ENCODE measurements around the gene PRSS2.
"Not testable (repeated sequence)": the region's sequence is repeated elsewhere in the genome, so short reads cannot be mapped to it uniquely, and the experiment has no call there.

The PRSS2 gene

DNA sequence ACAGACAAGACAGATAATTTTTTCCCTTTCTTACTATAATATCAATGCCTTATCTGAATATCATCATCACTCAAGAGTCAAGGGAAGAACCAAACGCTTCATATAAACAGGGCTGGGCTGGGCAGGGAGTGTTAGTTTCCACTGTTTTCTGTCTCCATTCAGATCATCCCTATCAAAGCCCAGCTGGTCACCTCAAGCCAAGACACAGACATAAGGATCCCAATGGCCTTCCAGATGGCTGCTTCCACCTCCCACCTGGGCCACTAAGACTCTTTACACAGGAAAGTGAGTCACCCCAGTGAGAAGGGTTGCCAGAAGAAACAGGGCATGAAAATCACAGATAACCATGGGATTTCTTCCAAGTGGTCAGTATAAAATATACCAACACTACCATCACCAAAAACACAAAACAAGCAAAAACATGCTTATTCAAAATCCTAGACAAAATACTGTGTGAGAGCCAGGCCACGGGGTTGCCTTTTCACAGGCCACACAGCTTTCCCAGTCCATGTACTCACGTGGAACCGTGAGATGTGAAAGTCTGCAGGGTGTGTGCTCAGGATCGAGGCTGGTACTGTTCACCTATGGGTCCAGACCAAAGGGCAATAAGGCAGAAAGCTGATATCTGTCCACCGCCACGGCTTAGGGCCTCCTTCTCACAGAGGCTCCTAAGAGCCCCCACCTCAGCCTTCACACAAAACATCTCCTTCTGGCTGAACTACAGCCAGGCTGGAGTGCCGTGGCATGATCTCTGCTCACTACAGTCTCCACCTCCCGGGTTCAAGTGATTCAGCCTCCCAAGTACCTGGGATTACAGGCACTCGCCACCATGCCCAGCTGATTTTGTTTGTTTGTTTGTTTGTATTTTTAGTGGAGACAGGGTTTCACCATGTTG is 15.8 kb upstream of the PRSS2 start:
- intact Hi-C loops (cut with DNase I) = no loop called here
- no peak for DNase-seq

DNA sequence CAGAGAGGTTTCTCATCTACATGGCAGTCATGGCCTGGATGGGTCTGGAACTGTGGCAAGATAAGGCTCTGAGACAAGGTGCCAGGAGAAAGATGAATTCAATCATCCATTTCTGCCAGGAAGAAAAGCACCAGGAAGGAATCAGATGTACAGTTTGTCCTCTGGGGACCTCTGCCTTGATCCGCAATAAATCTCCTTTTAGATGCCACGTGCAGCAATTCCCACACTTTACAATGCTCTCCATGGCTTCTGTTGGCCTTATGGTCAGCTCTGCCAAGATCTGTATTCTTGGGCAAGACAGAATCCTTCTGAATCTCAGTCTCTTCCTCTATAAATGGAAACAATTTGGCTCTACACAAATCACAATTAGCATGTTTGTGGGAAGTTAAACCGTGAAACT is 12.5 kb upstream of the PRSS2 start:
- intact Hi-C loops (cut with DNase I); DNase-seq: not testable (repeated sequence)

GRCh38 chr7:142759433-142759832 is 11.3 kb upstream of the PRSS2 start:
- intact Hi-C loops (cut with DNase I) = no loop called here
- no peak for DNase-seq

- intact Hi-C loops (cut with DNase I) = no loop called here
- no peak for DNase-seq
Measured at GRCh38 chr7:142760071-142760642, 10.6 kb upstream of the PRSS2 start.

DNA sequence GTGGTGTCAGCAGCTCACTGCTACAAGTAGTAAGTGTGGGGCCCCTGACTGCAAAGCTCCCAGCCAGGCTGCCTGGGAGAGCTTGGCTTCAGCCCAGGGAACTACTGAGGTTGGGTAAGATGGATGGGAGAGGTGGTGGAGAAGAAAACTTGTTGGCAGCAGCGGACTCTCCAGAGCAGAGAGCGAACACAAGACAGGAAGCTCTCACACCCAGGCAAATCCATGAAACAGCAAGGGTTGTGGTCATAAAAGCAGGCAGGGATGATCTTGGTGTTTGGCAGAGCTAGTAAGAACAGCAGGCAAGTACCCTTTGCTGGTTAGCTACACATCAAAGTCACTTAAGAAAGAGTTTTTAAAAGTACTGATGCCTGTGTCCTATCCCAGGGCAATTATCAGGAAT is 9.2 kb upstream of the PRSS2 start:
- intact Hi-C loops (cut with DNase I); DNase-seq: not testable (repeated sequence)

GRCh38 chr7:142762104-142762503 is 8.7 kb upstream of the PRSS2 start:
- intact Hi-C loops (cut with DNase I) = no loop called here
- no peak for DNase-seq

- intact Hi-C loops (cut with DNase I) = no loop called here
Measured at GRCh38 chr7:142767451-142767850, 3.3 kb upstream of the PRSS2 start.

GRCh38 chr7:142767861-142768260 is 2.9 kb upstream of the PRSS2 start:
- intact Hi-C loops (cut with DNase I) = no loop called here
- no peak for DNase-seq

More at GRCh38 chr7:142767451-142767850, 3.3 kb upstream of the PRSS2 start:
- DNase-seq = no peak

DNA sequence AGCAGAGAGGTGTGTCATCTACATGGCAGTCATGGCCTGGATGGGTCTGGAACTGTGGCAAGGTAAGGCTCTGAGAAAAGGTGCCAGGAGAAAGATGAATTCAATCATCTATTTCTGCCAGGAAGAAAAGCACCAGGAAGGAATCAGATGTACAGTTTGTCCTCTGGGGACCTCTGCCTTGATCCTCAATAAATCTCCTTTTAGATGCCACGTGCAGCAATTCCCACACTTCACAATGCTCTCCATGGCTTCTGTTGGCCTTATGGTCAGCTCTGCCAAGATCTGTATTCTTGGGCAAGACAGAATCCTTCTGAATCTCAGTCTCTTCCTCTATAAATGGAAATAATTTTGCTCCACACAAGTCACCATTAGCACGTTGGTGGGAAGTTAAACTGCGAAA is 1.9 kb upstream of the PRSS2 start:
- intact Hi-C loops (cut with DNase I); DNase-seq: not testable (repeated sequence)

DNA sequence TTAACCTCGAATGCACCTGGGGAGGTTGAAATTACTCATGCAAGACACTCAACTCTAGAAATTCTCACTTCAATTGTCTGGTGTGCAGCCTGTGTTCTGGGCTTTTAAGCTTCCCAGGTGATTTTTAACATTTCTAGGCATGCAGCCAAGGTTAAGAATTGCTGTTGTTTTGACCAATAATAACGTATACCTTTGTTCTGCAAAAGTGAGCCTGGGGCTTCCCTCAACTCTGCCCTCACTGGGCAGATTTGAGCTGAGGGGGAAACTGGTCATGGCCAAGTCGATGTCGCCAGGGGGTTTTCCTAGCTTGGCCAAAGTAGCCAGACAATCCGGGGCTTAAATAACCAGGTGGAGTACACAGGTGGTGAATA is 568 bp downstream of the PRSS2 start:
- intact Hi-C loops (cut with DNase I) = no loop called here
- DNase-seq = no peak

DNA sequence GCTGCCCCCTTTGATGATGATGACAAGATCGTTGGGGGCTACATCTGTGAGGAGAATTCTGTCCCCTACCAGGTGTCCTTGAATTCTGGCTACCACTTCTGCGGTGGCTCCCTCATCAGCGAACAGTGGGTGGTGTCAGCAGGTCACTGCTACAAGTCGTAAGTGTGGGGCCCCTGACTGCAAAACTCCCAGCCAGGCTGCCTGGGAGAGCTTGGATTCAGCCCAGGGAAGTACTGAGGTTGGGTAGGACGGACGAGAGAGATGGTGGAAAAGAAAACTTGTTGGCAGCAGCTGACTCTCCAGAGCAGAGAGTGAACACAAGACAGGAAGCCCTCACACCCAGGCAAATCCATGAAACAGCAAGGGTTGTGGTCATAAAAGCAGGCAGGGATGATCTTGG is 1.3 kb downstream of the PRSS2 start:
- intact Hi-C loops (cut with DNase I) = no loop called here
- no peak for DNase-seq

- intact Hi-C loops (cut with DNase I) = no loop called here
- DNase-seq = no peak
Measured at GRCh38 chr7:142772673-142773072, 1.9 kb downstream of the PRSS2 start.

DNA sequence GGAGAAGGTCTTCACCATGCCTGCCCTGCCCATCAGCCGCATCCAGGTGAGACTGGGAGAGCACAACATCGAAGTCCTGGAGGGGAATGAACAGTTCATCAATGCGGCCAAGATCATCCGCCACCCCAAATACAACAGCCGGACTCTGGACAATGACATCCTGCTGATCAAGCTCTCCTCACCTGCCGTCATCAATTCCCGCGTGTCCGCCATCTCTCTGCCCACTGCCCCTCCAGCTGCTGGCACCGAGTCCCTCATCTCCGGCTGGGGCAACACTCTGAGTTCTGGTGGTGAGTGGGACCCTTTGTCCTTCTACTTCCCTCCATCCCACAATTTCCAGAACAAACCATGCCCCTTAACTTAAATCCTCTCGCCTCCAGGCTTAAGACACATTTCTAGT is 2.5 kb downstream of the PRSS2 start:
- intact Hi-C loops (cut with DNase I) = no loop called here
- DNase-seq = no peak

DNA sequence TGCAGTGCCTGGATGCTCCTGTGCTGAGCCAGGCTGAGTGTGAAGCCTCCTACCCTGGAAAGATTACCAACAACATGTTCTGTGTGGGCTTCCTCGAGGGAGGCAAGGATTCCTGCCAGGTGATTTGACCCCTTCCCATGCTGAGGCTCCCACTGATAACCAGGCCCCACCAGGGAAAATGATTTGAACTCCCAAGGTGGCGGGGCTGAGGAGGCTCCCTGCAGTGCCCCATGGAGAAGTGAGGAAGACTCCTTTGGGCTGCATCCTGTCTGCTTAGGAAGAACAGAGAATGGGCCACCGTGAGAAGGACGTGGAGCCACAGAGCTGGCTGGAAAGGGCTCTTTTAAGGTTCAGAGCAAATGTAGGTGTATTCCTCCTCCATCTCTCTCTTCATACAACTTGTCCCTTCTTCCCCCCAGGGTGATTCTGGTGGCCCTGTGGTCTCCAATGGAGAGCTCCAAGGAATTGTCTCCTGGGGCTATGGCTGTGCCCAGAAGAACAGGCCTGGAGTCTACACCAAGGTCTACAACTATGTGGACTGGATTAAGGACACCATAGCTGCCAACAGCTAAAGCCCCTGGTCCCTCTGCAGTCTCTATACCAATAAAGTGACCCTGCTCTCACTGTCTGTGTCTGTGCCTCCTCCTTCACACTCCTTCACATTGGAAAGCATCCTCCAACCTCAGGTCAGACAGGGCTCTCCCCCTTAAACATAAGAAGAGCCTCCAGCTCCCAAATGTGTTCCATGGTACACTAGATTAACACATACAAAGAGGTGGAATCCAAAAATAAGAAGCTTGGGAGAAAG is 3.4 kb downstream of the PRSS2 start:
- DNase-seq = no peak
- intact Hi-C loops (cut with DNase I) = no loop called here

DNA sequence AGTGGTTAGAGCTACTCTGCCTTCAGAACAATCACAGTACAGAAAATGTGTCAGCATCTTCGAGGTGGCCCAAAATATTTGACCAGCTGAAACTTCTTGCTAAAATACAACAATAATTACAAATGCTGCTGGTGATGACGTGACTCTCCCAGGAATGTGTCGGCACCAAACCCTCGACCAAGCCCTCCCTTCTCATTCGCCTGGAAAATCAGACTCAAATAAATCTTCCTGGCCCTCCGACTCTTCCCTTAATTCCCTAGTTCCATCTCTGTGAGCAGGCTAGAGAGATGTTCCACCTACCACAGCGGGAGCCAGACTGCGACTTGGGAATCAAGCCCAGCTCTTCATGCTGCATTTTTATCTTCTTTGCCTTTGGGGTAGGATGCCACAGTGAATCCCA is 4.1 kb downstream of the PRSS2 start:
- DNase-seq = no peak
- intact Hi-C loops (cut with DNase I) = no loop called here

DNA sequence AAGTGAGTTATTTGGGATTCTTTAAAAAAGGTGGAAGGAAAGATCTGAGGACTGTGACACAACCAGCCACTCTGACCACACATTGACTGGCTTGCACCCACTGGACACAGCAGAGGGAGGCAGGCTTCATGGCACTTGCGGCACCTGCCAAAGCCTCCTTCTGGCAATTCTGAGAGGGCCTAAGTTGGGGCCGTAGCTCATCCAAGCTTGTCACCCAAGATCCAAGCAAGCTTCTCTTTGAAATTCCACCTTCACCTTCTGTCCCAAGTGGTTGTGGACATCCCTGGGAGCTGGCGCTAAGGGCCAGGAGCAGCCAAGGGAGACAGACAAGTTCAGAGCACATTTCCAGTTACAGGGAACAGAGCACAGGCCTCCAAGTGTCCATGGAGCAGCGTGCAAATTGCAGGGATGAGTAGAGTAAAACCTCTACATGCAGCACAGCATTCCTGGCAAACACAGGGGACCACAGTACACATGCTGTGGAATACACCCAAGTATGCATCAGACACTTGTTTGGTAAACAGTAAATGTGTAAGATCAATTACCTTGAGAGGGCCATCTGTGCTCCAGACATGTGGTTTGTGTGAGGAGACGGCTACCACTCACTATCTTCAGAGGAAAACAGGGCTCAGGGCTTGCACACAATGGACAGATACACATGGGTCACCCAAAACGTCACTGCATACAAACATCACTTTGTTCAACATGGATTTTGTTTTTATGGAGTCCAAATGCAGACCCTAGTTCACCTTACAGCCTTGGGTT is 4.8 kb downstream of the PRSS2 start:
- intact Hi-C loops (cut with DNase I); DNase-seq: not testable (repeated sequence)

DNA sequence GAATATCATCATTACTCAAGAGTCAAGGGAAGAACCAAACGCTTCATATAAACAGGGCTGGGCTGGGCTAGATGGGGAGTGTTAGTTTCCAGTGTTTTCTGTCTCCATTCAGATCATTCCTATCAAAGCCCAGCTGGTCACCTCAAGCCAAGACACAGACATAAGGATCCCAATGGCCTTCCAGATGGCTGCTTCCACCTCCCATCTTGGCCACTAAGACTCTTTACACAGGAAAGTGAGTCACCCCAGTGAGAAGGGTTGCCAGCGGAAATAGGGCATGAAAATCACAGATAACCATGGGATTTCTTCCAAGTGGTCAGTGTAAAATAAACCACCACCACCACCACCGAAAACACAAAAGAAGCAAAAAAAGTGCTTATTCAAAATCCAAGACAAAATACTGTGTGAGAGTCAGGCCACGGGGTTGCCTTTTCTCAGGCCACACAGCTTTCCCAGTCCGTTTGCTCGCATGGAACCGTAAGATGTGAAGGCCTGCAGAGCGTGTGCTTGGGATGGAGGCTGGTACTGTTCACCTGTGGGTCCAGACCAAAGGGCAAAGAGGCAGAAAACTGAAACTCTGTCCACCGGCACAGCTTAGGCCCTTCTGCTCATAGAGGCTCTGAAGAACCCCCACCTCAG is 5.6 kb downstream of the PRSS2 start:
- intact Hi-C loops (cut with DNase I) = no loop called here
- no peak for DNase-seq

DNA sequence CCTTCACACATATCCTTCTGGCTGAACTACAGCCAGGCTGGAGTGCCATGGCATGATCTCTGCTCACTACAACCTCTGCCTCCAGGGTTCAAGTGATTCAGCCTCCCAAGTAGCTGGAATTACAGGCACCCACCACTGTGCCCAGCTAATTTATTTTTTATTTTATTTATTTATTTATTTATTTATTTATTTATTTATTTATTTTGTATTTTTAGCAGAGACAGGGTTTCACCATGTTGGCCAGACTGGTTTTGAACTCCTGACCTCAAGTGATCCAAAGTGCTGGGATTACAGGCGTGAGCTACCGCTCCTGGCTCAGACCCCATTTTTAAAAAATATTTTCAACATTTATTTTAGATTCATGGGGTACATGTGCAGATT is 6.1 kb downstream of the PRSS2 start:
- DNase-seq; intact Hi-C loops (cut with DNase I): not testable (repeated sequence)

DNA sequence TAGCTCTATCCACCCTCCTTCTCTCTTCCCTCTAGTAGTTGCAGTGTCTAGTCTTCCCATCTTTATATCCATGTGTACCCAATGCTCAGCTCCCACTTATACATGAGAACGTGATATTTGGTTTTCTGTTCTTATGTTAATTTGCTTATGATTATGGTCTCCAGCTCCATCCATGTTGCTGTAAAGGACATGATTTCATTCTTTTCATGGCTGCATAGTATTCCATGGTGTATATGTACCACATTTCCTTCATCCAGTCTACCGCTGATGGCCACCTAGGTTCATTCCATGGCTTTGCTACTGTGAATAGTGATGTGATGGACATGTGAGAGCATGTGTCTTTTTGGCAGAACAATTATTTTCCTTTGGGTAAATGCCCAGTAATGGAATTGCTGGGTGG is 6.5 kb downstream of the PRSS2 start:
- no peak for DNase-seq
- intact Hi-C loops (cut with DNase I) = no loop called here
